ENCODE results near the gene DHX40. TPM values are rescaled to one million over a fixed set of nuclear protein-coding genes. Genes with fewer than 3 reads are reported as not detected.
"Not testable (repeated sequence)": the region's sequence is repeated elsewhere in the genome, so short reads cannot be mapped to it uniquely, and the experiment has no call there.

The DHX40 gene
- polyA plus RNA-seq, 1 donor = 30.4 TPM

GRCh38 chr17:59633658-59634359 is 68.4 kb downstream of the DHX40 start:
- DNase-seq = no peak

GRCh38 chr17:59634632-59635541 is 69.5 kb downstream of the DHX40 start:
- no peak for DNase-seq

GRCh38 chr17:59637611-59638310 is 72.4 kb downstream of the DHX40 start:
- DNase-seq = no peak

- DNase-seq = no peak
These were observed 73.1 kb downstream of the DHX40 start for GRCh38 chr17:59638553-59638952.

- no peak for DNase-seq
These were observed 76.5 kb downstream of the DHX40 start for GRCh38 chr17:59641799-59642484.

- no peak for DNase-seq
These were observed 77.2 kb downstream of the DHX40 start for GRCh38 chr17:59642565-59642964.

- no peak for DNase-seq
These were observed 78.0 kb downstream of the DHX40 start for GRCh38 chr17:59643159-59644140.

GRCh38 chr17:59647288-59647687 is 81.9 kb downstream of the DHX40 start:
- DNase-seq = no peak

GRCh38 chr17:59649886-59650285 is 84.5 kb downstream of the DHX40 start:
- no peak for DNase-seq

- DNase-seq = no peak
These were observed 85.2 kb downstream of the DHX40 start for GRCh38 chr17:59650642-59651041.

- DNase-seq = no peak
These were observed 85.9 kb downstream of the DHX40 start for GRCh38 chr17:59651346-59651745.

- DNase-seq = no peak
These were observed 86.7 kb downstream of the DHX40 start for GRCh38 chr17:59652119-59652518.

- not testable (repeated sequence) for DNase-seq
These were observed 91.2 kb downstream of the DHX40 start for GRCh38 chr17:59656624-59657023.

Other genes with a start within 250 kb of the DHX40 start
- gene YPEL2, start 234.0 kb upstream of the DHX40 start, polyA plus RNA-seq (ENCODE audit: insufficient read length) = 16.5 TPM
- gene CLTC, start 54.3 kb downstream of the DHX40 start, polyA plus RNA-seq (ENCODE audit: insufficient read length) = 121 TPM
- 15.0 TPM for gene PTRH2, start 141.8 kb downstream of the DHX40 start, polyA plus RNA-seq (ENCODE audit: insufficient read length)
- gene VMP1, start 142.0 kb downstream of the DHX40 start, polyA plus RNA-seq (ENCODE audit: insufficient read length) = 53.8 TPM